Measurements from ENCODE around the gene PRKG1.
"Not testable (repeated sequence)": the region's sequence is repeated elsewhere in the genome, so short reads cannot be mapped to it uniquely, and the experiment has no call there.

PRKG1 gene

DNA sequence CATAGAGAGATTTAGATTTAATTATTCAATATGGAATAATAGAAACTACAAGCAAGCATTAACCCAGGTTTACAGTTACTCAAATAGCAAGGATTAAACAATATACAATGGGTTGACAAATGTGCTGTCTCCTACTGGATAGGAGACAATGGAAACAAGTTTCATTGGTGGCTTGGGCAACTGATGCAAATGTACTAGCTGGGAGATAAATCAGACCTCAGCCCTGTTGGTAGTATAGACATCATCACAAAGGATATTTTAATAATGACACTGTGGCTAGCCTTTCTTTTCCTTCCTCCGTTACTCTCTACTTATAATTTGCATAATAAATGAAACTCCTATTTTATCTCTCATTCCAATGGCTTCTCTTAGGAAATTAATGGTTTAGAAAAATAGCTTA, 1143.2 kb downstream of the PRKG1 start:
- no peak for DNase-seq (ENCODE audit: low read depth)

- DNase-seq (ENCODE audit: low read depth), result no peak
Measured at GRCh38 chr10:52220947-52221346, 1146.7 kb downstream of the PRKG1 start.

DNA sequence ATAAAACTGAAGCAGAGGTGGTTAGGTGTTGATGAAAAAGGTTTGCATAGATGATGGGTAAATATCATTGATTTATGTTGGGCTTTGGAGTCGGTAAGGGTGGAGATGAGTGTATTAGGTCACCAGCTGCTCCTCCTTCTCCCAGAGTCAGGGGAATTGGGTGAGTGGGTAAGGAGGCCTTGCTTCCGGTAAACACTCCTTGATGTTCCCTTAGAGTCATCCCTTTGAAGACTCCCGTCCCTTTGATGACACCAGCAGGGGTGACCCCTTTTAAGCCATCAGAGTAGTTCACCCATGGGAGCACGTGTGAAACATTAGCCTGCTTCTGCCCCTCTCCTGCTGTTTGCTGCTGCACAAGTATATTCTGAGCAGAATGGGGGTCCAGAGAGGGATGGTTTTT, 1147.6 kb downstream of the PRKG1 start:
- no peak for DNase-seq (ENCODE audit: low read depth)

DNA sequence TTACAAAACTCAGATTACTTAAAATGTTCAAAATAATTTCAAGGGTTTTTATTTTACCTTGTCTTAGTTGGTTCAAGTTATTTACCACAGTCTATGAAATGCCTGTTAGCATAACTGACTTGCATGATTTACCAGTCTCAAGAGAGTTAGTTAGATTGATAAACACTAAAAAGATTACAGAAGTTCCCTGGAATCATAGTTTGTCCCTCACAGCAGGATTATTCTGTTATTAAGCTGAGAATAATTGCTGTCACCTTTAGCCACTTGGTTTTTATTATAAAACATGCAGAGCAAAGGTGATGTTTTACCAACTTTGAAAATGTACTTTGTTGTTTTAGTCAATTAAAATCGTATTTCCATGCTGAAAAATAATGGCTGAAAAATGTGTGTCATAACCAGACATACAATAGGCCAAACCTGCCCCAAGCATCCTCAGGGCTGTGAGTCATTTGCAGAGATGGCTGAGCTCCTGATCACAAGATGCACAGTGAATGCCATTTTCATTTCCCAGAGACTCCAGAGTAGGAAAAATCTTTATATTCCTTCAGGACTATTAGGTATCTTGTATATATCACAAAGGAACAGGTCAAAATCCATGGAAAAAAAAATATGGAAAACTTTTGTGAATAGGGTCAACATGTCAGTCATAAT, 1152.0 kb downstream of the PRKG1 start:
- peak; percentile 27 for DNase-seq (ENCODE audit: low read depth)

DNA sequence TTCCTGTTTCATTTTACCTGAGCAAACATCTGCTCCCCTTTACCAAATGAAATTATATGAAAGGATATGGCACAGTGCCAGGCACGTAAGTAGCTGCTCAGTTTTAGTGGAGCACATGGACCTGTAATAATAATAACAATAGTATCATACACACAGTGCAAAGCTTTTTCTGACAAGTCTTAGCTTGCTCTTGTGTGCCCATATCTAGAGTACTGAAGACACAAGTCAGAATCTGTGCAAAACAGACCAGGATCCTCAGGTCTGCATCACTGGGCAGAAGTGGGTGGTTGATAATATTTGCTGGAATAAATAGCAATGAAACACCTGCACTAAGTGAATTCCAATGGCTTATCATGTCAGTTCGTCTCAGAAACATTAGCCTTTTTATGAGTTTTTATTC, 1154.3 kb downstream of the PRKG1 start:
- no peak for DNase-seq (ENCODE audit: low read depth)

- no peak for DNase-seq (ENCODE audit: low read depth)
Measured at GRCh38 chr10:52229291-52229931, 1155.1 kb downstream of the PRKG1 start.

- no peak for DNase-seq (ENCODE audit: low read depth)
Measured at GRCh38 chr10:52232561-52233350, 1158.5 kb downstream of the PRKG1 start.

- not testable (repeated sequence) for DNase-seq (ENCODE audit: low read depth)
Measured at GRCh38 chr10:52233351-52233991, 1159.2 kb downstream of the PRKG1 start.

GRCh38 chr10:52239771-52240170, 1165.5 kb downstream of the PRKG1 start:
- DNase-seq (ENCODE audit: low read depth), result no peak

GRCh38 chr10:52245547-52245946, 1171.3 kb downstream of the PRKG1 start:
- DNase-seq (ENCODE audit: low read depth), result no peak

DNA sequence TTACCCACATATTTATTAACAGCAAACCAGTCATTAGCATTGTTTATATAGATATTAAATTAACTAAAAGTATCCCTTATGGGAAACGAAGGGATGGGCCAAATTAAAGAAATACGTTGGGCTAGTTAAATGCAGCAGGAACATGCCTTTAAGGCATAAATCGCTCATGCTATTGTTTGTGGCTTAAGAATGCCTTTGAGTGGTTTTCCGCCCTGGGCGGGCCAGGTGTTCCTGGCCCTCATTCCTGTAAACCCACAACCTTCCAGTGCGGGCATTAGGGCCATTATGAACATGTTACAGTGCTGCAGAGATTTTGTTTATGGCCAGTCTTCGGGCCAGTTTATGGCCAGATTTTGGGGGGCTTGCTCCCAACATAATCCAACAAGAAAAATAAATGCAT, 1173.6 kb downstream of the PRKG1 start:
- not testable (repeated sequence) for DNase-seq (ENCODE audit: low read depth)

- no peak for DNase-seq (ENCODE audit: low read depth)
Measured at GRCh38 chr10:52248697-52249306, 1174.5 kb downstream of the PRKG1 start.

GRCh38 chr10:52249850-52250395, 1175.6 kb downstream of the PRKG1 start:
- DNase-seq (ENCODE audit: low read depth), result no peak

- no peak for DNase-seq (ENCODE audit: low read depth)
Measured at GRCh38 chr10:52250510-52250909, 1176.2 kb downstream of the PRKG1 start.

DNA sequence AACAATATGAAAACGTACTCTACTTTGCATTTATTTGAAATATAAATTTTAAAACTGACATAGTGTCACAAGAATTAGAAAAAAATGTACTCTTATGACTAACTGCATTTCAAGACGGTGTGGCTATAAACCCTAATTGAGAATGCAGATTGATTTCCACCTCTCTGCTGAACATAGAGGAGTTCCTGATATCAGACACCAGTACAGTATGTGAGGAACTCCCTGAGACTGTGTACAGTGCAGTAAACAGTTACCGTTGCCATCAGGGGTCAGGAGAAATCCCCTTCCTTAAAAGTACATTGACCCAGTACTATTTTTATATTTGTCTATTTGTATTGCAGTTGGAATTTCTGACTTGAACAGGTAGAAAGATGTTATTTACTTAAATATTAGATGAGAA, 1178.0 kb downstream of the PRKG1 start:
- no peak for DNase-seq (ENCODE audit: low read depth)

- DNase-seq (ENCODE audit: low read depth), result no peak
Measured at GRCh38 chr10:52256832-52257691, 1182.8 kb downstream of the PRKG1 start.

DNA sequence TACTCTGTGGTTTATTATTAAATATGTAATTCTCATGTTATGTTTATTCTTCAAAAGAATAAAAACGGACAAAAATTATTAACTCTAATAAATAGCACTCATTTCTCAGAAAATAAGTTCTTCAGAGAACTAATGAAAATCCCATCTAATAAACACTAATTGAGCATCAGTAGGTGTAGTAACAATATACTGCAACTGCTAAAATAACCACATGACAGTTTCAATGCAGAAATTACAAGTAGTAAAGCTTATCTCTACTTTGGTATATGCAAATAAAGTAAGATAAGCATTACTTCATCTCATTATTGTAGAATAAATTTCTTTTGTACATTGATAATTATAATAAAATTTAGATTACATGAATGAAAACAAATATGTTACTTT, 1183.4 kb downstream of the PRKG1 start:
- no peak for DNase-seq (ENCODE audit: low read depth)

DNA sequence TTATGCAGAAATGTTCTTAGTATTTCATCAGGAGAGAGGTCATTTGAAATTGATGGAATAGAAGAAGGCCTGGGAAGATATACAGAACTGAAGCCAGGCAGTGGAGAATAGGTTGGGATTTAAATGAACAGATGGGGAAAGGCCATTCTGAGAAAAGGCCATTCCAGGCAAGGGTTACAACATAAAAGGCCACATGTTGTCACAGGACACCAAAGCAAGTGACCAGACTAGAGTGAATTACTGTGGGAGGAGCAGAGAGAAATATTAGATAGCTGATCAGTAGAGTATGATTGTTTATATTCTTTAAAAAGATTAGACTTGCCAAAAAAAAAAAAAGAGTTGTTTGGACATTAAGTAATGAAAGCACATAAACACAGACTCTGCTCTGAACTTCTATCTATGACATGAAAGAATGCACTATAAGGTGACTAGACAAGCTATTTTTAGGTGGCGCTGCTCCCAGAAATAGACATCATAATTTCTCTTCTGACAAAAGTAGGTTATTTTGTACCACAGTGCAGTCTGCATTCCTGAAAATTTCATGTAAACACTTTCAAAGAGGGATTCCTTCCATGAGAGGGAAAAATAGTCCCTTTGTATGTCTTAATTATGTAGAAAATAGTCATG, 1184.6 kb downstream of the PRKG1 start:
- no peak for DNase-seq (ENCODE audit: low read depth)

DNA sequence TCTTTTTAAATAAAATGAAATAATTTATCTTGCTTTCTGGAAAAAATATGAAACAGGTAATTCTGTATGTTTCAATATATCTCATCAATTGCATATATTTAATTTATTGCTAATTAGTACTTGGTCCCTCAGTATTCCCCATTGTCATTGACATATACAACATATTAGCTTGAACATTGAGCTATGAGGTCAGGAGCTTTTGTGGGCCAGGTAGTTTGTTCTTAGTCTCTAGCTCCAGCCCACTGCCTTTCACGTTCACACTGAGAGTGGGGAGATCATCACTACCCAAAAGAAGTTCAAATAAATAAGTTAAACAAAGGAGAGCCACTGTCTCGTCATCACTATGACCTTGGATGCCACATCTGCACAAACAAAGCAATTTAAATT, 1185.1 kb downstream of the PRKG1 start:
- DNase-seq (ENCODE audit: low read depth), result no peak

DNA sequence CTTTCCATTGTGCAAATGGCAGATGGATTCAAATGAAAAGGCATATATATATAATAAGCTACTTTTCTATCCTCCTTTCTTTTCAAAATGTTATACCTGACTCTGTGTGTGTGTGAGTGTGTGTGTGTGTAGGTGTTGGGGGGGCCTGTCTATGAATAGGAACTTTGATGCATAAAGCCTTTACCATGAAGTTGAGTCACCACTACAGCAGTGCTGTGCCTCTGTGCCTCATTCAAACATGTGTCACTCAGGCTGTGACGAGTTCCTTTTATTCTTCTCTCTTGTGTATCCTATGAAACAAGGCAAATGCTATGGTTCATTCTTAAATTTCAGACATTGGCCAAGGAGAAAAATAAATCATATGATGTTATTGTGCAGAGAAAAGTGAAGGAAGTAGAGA, 1187.1 kb downstream of the PRKG1 start:
- no peak for DNase-seq (ENCODE audit: low read depth)
